Body of pancreas (tissue), 4 donors: ENCODE data around the gene CSF1. TPM values are rescaled to one million over a fixed set of nuclear protein-coding genes. Genes with fewer than 3 reads are reported as not detected.

Experiments
- ATAC-seq: fragments of 150-250 bp; one replicate; pipeline ENCODE4 v1.9.1; 2016
- DNase-seq, 4 donors: peaks; one replicate each; pipeline ENCODE4 v3.0.0-alpha.2; 2019
- H3K27ac ChIP-seq, 4 donors: fragments of 200-600 bp; sonication (generic); 1 replicate in 3 of 4; 2 replicates in 1 of 4; pipeline versions ENCODE4 v1.5.1 to v1.6.1; 2016 to 2019; ENCODE audit warnings: mild to moderate bottlenecking in 1 of 4, mixed read lengths in 1 of 4, moderate library complexity in 1 of 4
- H3K27me3 ChIP-seq, 2 donors: fragments of 200-600 bp; sonication (generic); one replicate each; pipeline ENCODE4 v1.6.0; 2016; ENCODE audit warnings: mild to moderate bottlenecking in 1 of 2
- H3K36me3 ChIP-seq, 2 donors: fragments of 200-600 bp; sonication (generic); replicated peaks in 1 of 2; 2 replicates each; pipeline ENCODE4 v1.5.1; 2016; ENCODE audit warnings: low read depth in 2 of 2; ENCODE audit not compliant: insufficient read depth in 1 of 2
- H3K4me1 ChIP-seq: fragments of 200-600 bp; sonication (generic); one replicate; pipeline ENCODE4 v1.6.0; 2016
- H3K4me3 ChIP-seq, 2 donors: fragments of 200-600 bp; sonication (generic); 1 replicate in 1 of 2; 2 replicates in 1 of 2; pipeline ENCODE4 v1.5.1; 2016 to 2019
- H3K9me3 ChIP-seq, 3 donors: fragments of 200-600 bp; sonication (generic); 1 replicate in 2 of 3; 2 replicates in 1 of 3; pipeline ENCODE4 v1.5.1; 2016
- POLR2A ChIP-seq, 3 donors: fragments of 450-650 bp; IDR thresholded peaks; one replicate each; pipeline ENCODE4 v1.6.1; 2016; ENCODE audit warnings: antibody characterized with exemption in 3 of 3, mild to moderate bottlenecking in 2 of 3
- WGBS, 2 donors: methylation state at CpG; one replicate each; pipeline ENCODE4 v1.1.5; 2017; 5-methylcytosine and 5-hydroxymethylcytosine counted together
- intact Hi-C: fragments of 100-400 bp; cut with DNase I; formaldehyde crosslinking; loops from one replicate; pipeline ENCODE4 v1.15.1; 2023
- total RNA-seq, 2 donors: library from RNA; depleted of rRNA; stranded (reverse); fragments of >200 nt; gene quantifications; one replicate each; pipeline ENCODE4 v1.1.0, GENCODE V29; 2016
- TF ChIP-seq, protein P1 (sequence below), 7 experiments: fragments of 450-650 bp in 4 of 7; fragments of 200-600 bp in 3 of 7; sonication (generic) in 3 of 7; IDR thresholded peaks; one replicate each; pipeline ENCODE4 v1.5.1; 2016 to 2019; ENCODE audit warnings: antibody characterized with exemption in 7 of 7

CSF1 gene
- total RNA-seq, 2 donors from 2014 or later, result 26.7 to 60.7 TPM

DNA sequence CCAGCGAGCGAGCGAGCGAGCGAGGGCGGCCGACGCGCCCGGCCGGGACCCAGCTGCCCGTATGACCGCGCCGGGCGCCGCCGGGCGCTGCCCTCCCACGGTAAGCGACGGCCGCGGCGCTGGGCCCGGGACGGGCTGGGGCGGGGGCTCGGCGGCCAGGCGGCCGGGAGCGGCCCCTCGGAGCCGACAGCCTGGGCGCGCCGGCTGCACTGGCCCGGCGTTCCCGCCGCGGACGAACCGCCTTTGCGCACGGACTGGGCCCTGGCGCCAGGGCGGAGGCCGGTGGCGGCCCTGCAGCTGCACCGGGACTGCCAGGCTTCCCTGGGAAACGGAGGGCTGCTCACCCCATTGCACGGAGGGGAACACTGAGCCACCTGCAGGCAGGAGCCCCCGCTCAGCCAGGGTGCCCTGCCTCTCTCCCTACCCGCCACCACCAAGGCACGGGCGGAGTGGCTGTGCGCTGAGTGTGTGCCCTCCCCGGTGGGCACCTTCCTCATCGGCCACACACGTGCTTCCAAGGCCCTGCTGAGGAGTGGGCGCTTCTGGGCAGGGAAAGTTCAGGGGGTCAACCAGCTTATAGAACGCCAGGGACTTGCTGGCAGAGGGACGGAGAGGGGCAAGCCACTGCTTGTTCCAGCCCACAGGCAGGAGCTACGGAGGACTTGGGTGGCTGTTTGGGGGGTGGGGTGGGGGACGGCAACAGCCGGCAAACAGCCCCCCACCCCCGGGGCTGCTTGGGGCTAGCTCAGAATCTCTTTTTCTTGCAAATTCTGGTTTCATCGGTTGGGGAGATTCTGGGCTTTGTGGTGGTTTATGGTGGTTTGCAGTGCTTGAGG lies 532 bp downstream of the CSF1 start:
- DNase-seq, result peak in 1 of 4 donors; percentile 36
- peak; percentile 61 for ATAC-seq
- no peaks in the 10 kb centered on the region for H3K36me3 ChIP-seq
- peak overlapping the region; percentile 49 to 72 (median 69) for H3K27ac ChIP-seq
- no peak for TF ChIP-seq POLR2A (IDR thresholded peaks at IDR 0.05)
- TF ChIP-seq, protein P1, sequence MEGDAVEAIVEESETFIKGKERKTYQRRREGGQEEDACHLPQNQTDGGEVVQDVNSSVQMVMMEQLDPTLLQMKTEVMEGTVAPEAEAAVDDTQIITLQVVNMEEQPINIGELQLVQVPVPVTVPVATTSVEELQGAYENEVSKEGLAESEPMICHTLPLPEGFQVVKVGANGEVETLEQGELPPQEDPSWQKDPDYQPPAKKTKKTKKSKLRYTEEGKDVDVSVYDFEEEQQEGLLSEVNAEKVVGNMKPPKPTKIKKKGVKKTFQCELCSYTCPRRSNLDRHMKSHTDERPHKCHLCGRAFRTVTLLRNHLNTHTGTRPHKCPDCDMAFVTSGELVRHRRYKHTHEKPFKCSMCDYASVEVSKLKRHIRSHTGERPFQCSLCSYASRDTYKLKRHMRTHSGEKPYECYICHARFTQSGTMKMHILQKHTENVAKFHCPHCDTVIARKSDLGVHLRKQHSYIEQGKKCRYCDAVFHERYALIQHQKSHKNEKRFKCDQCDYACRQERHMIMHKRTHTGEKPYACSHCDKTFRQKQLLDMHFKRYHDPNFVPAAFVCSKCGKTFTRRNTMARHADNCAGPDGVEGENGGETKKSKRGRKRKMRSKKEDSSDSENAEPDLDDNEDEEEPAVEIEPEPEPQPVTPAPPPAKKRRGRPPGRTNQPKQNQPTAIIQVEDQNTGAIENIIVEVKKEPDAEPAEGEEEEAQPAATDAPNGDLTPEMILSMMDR (IDR thresholded peaks at IDR 0.05), result no peak
- H3K4me3 ChIP-seq, result peak overlapping the region; percentile 31 to 43
- no peaks in the 10 kb centered on the region for H3K27me3 ChIP-seq
- H3K4me1 ChIP-seq, result peaks cover 45% of the 10 kb centered on the region
- H3K9me3 ChIP-seq, result no peaks in the 10 kb centered on the region
- intact Hi-C loops, result no loop called here
- 5 to 40% methylated on average over 7 to 69 of the region's 70 CpGs for WGBS, 2 donors

DNA sequence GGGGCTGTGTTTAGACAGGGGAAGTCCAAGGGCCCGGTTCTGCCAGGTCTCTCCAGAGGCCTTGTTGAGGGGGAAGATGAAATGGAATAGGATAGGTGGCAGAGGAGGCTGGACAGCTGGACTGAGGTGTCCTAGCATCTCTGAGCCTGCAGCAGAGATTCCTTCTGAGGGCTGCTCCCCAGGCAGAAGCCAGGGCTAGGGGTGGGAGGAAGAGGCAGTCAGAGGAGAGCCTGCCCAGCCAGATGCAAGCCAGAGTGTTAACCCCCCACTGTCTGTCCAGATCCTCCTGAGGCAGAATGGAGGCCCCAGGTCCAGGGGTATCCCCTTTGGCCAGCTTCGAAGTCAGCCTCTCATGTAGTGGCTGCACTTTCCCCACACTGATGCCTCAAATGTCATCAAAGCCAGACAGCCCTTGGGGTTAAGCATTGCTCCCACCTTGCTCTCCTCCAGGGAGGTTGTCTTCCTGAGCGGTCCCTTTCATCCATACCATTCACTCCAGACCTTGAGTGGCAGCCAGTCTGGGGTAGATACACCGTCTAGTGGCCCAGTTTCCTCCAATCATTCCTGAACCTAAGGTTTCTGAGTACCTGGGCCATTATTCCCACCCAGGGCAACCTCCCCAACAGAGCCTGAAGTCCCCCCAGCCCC lies 1.7 kb downstream of the CSF1 start:
- no peak for TF ChIP-seq POLR2A (IDR thresholded peaks at IDR 0.05)
- TF ChIP-seq, protein P1 (IDR thresholded peaks at IDR 0.05), result no peak
- Histone ChIP-seq H3K4me3 (no peak overlapping the region), H3K27ac (peak overlapping the region in 2 of 4 donors; percentile 7 to 67), H3K4me1 (peaks cover 45% of the 10 kb centered on the region), H3K27me3 (no peaks in the 10 kb centered on the region), H3K9me3 (no peaks in the 10 kb centered on the region), H3K36me3 (no peaks in the 10 kb centered on the region)
- intact Hi-C loops, result no loop called here
- ATAC-seq (no peak), DNase-seq (no peak)
- WGBS, 2 donors, result 68 to 74% methylated on average over 4 of the region's 4 CpGs

DNA sequence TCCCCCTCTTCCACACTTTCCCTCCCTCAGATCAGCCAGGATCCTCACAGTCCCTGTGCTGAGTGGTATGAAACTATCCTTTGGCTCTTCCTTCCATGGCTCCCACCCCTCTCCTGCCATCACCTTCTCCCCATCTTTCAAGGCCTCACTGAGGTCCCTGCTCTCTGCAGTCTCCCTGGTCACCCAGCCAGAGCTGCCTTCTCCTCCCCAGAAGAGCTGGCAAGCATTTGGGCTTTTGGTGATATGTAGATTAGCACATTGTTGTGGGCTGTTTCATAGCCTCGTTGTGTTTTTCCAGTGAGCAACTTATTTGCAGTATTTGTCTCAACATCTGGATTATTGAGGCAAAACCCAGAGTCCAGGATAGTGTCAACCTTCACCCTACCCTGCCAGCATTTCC lies 2.2 kb downstream of the CSF1 start:
- WGBS, 2 donors, result 12 to 50% methylated on average over 1 of the region's 1 CpG
- H3K36me3 ChIP-seq, result no peaks in the 10 kb centered on the region
- intact Hi-C loops, result no loop called here
- TF ChIP-seq, protein P1 (IDR thresholded peaks at IDR 0.05), result no peak
- TF ChIP-seq POLR2A (IDR thresholded peaks at IDR 0.05), result no peak
- DNase-seq, result no peak
- H3K4me3 ChIP-seq, result no peak overlapping the region
- H3K9me3 ChIP-seq, result no peaks in the 10 kb centered on the region
- H3K4me1 ChIP-seq, result peaks cover 45% of the 10 kb centered on the region
- no peaks in the 10 kb centered on the region for H3K27me3 ChIP-seq
- ATAC-seq, result no peak
- H3K27ac ChIP-seq, result peak overlapping the region in 2 of 4 donors; percentile 7 to 28

DNA sequence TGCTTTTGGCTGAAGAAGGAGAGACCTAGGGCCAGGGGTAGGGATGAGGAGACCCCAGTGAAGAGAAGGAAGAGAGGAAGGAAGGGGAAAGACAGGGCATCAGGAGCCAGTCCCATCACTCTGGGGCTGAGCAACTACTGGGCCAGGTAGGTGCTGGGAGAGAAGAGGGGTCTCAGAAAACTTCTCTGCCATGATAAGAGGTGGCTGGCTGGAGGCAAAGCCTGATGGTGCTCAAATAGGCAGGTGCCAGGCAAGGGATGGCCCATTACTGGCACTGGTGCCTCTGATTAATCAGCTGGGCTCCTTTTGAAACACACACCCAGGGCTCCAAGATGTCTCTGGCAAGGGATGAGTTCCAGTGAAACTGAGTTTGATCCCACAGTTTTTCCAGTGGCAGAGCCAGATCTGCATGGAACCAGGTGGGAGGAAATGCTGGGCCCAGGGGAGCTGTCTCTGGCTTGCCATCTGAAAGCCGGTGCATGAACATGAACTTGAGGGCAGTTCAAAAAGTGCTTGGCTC lies 2.8 kb downstream of the CSF1 start:
- DNase-seq (no peak), ATAC-seq (no peak)
- peaks cover 41% of the 10 kb centered on the region for H3K4me1 ChIP-seq
- no peaks in the 10 kb centered on the region for H3K36me3 ChIP-seq
- peak overlapping the region in 1 of 4 donors; percentile 28 for H3K27ac ChIP-seq
- 62 to 74% methylated on average over 1 of the region's 1 CpG for WGBS, 2 donors
- no peak overlapping the region for H3K4me3 ChIP-seq
- intact Hi-C loops, result no loop called here
- H3K9me3 ChIP-seq, result no peaks in the 10 kb centered on the region
- no peaks in the 10 kb centered on the region for H3K27me3 ChIP-seq
- no peak for TF ChIP-seq POLR2A (IDR thresholded peaks at IDR 0.05)
- TF ChIP-seq, protein P1 (IDR thresholded peaks at IDR 0.05), result no peak
